Ishikawa (cell line): ENCODE measurements around the gene RFX5.

Experiments
- CEBPB ChIP-seq: IDR thresholded peaks from 2 replicates; pipeline ENCODE4 v1.6.1; 2012
- CREB1 ChIP-seq: IDR thresholded peaks from 2 replicates; pipeline ENCODE4 v1.6.1; 2012; ENCODE audit warnings: low read depth
- EGR1 ChIP-seq: IDR thresholded peaks from 2 replicates; pipeline ENCODE4 v1.6.1; 2012
- EP300 ChIP-seq: IDR thresholded peaks from 2 replicates; pipeline ENCODE4 v1.6.1; 2012; ENCODE audit warnings: borderline replicate concordance
- FOXM1 ChIP-seq: IDR thresholded peaks from 2 replicates; pipeline ENCODE4 v1.6.1; 2012; ENCODE audit warnings: low read depth, borderline replicate concordance
- MAX ChIP-seq: IDR thresholded peaks from 2 replicates; pipeline ENCODE4 v1.6.1; 2012
- NFIC ChIP-seq: IDR thresholded peaks from 2 replicates; pipeline ENCODE4 v1.6.1; 2012
- RAD21 ChIP-seq: IDR thresholded peaks from 2 replicates; pipeline ENCODE4 v1.6.1; 2012; ENCODE audit warnings: low read depth
- REST ChIP-seq: IDR thresholded peaks from 2 replicates; pipeline ENCODE4 v1.6.1; 2012; ENCODE audit warnings: low read depth, mild to moderate bottlenecking
- TAF1 ChIP-seq: IDR thresholded peaks from 2 replicates; pipeline ENCODE4 v1.6.1; 2012; ENCODE audit warnings: low read depth, mild to moderate bottlenecking
- TCF12 ChIP-seq: IDR thresholded peaks from 2 replicates; pipeline ENCODE4 v1.6.1; 2012; ENCODE audit warnings: low read depth
- TEAD4 ChIP-seq: IDR thresholded peaks from 2 replicates; pipeline ENCODE4 v1.6.1; 2012
- USF1 ChIP-seq: IDR thresholded peaks from 2 replicates; pipeline ENCODE4 v1.6.1; 2012
- YY1 ChIP-seq: IDR thresholded peaks from 2 replicates; pipeline ENCODE4 v1.6.1; 2012; ENCODE audit warnings: low read depth
- ZBTB7A ChIP-seq: IDR thresholded peaks from 2 replicates; pipeline ENCODE4 v1.6.1; 2012; ENCODE audit warnings: low read depth

The RFX5 gene

GRCh38 chr1:151368393-151369301, 21.6 kb upstream of the RFX5 start:
- TF ChIP-seq MAX (peak; percentile 44; the same call in 1 of the 2 replicates), TCF12 (peak; percentile 59; the same call in 1 of the 2 replicates), YY1 (no peak), TAF1 (no peak), REST (no peak), RAD21 (no peak), ZBTB7A (no peak), CREB1 (no peak), EP300 (peak; percentile 31; the same call in 1 of the 2 replicates), CEBPB (no peak), NFIC (peak; percentile 94), FOXM1 (no peak), EGR1 (no peak), TEAD4 (0 out of 2 replicates have a peak, but pooled peaks have one; percentile 13), USF1 (no peak)

DNA sequence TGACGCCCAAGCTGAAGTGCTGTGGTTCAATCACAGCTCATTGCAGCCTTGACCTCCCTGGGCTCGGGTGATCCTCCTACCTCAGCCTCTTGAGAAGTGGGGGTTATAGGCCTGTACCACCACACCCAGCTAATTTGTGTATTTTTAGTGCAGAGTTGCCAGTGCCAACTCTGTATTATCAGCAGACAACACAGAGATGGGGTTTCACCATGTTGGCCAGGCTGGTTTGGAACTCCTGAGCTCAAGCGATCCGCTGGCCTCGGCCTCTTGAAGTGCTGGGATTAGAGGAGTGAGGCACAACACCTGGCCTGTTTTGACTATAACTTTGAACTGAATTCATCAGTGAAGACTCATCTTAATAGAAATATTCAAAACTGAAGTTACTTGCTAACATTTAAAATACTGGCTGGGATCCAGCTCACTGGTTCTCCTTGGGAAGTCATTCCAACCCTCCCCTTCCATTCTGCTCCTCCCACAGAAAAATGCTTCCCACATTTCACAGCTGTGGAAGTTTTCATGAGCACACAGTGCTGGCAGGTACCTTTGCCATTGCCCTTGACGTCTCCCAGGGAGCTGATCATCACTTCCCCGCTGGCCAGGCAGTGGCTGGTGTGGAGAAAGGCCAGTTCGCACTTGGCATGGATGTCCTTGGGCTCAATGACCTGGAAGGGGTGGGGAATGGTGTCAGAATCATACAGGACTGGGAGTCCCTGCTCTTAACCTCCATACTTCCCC, 20.8 kb upstream of the RFX5 start:
- no peak for TF ChIP-seq ZBTB7A
- TF ChIP-seq TEAD4: no peak
- TF ChIP-seq CEBPB: no peak
- no peak for TF ChIP-seq FOXM1
- no peak for TF ChIP-seq TAF1
- TF ChIP-seq EP300: no peak
- TF ChIP-seq TCF12: no peak
- TF ChIP-seq MAX: no peak
- TF ChIP-seq RAD21: no peak
- no peak for TF ChIP-seq YY1
- TF ChIP-seq REST: no peak
- TF ChIP-seq USF1: no peak
- TF ChIP-seq EGR1: no peak
- no peak for TF ChIP-seq NFIC
- TF ChIP-seq CREB1: no peak

DNA sequence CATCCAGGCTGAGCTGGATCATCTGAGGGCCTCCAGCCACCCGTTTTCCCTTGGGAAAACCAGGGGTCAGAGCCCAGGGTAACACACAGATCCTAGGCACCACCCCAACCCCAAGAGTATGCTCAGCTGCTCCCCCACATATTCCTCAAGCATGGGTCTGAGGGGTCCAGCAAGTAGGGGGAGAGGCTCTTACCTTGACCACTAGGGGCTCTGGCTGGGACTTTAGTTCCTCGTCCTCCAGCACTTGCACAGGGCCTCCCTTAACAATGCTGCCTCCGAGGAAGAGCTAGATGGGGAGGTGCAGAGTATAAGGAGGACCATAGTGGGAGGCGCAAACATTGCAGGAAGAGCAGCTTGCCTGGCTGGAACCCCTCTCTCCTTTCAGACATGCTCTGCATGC, 17.9 kb upstream of the RFX5 start:
- no peak for TF ChIP-seq RAD21
- no peak for TF ChIP-seq ZBTB7A
- no peak for TF ChIP-seq NFIC
- TF ChIP-seq TAF1: no peak
- TF ChIP-seq FOXM1: no peak
- TF ChIP-seq CEBPB: no peak
- no peak for TF ChIP-seq EP300

DNA sequence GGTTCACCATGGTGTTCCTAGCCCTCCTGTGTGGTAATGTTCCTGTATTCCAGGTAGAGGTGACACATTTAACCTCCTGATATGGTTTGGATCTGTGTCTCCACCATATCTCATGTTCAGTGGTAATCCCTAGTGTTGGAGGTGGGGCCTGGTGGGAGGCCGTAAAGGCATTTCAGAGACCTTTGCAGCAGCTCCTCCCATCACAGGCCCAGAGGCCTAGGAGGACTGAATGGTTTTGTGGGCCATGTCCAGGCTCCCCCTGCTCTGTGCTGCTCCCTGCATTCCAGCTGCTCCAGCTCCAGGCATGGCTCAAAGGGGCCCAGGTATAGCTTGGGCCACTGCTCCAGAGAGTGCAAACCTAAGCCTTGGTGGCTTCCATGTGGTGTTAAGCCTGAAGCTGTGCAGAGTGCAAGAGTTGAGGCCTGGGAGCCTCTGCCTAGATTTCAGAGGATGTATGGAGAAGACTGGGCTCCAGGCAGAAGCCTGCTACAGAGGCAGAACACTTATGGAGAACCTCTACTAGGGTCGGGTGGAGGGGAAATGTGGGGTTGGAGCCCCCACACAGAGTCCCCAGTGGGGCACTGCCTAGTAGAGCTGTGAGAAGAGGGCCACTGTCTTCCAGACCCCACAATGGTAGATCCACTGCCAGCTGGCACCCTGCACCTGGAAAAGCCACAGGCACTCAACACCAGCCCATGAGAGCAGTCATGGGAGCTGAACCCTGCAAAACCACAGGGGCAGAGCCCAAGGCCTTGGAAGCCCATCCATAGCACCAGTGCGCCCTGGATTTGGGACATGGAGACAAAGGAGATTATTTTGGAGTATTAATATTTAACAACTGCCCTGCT, 15.5 kb upstream of the RFX5 start:
- TF ChIP-seq CREB1 (no peak), TCF12 (no peak), RAD21 (no peak), ZBTB7A (no peak), TEAD4 (no peak), YY1 (no peak), FOXM1 (no peak), NFIC (no peak), EGR1 (no peak), MAX (no peak), EP300 (no peak), REST (no peak), USF1 (no peak), CEBPB (no peak)
